A549 treated with CORT108297 at 1 μM for 4 hours (cell line): ENCODE data around the gene LDHAL6B. TPM values are rescaled to one million over a fixed set of nuclear protein-coding genes. Genes with fewer than 3 reads are reported as not detected.

Experiments
- total RNA-seq: library from RNA; stranded (reverse); fragments of 200-300 nt; extraction: Qiagen RNA extraction; gene quantifications from 5 replicates; pipeline ENCODE4 v1.2.3, GENCODE V29; 2022

Gene LDHAL6B
- not detected in 5 replicates for total RNA-seq

GRCh38 chr15:59206623-59207183 is at the start of gene LDHAL6B:
TSS of gene LDHAL6B (plus strand) at chr15:59206843. CDS start at chr15:59206941, 98 bp downstream.

Other genes with a start within 250 kb of the LDHAL6B start
- 20.6 to 27.0 TPM (median 22.5 TPM) in 5 replicates for gene RNF111, start 219.2 kb upstream of the LDHAL6B start, total RNA-seq
- gene CCNB2, start 101.7 kb upstream of the LDHAL6B start, total RNA-seq, result 97.1 to 117 TPM (median 99.5 TPM) in 5 replicates
- 168 to 269 TPM (median 226 TPM) in 5 replicates for gene MYO1E, start 166.0 kb downstream of the LDHAL6B start, total RNA-seq
- 12.1 to 14.6 TPM (median 12.8 TPM) in 5 replicates for gene FAM81A, start 231.3 kb downstream of the LDHAL6B start, total RNA-seq